Lower leg skin (tissue), 3 donors: ENCODE measurements around the gene AOPEP.

Experiments used
- POLR2A ChIP-seq, 2 donors: fragments of 450-650 bp; IDR thresholded peaks; one replicate each; pipeline ENCODE4 v1.6.1; 2016 to 2017; ENCODE audit warnings: antibody characterized with exemption in 2 of 2, mild to moderate bottlenecking in 1 of 2, moderate library complexity in 1 of 2
- TF ChIP-seq, protein P1 (sequence below), 3 donors: fragments of 450-650 bp; IDR thresholded peaks; one replicate each; pipeline ENCODE4 v1.5.1; 2016; ENCODE audit warnings: antibody characterized with exemption in 3 of 3, mild to moderate bottlenecking in 3 of 3, moderate library complexity in 2 of 3

- TF ChIP-seq, protein P1, sequence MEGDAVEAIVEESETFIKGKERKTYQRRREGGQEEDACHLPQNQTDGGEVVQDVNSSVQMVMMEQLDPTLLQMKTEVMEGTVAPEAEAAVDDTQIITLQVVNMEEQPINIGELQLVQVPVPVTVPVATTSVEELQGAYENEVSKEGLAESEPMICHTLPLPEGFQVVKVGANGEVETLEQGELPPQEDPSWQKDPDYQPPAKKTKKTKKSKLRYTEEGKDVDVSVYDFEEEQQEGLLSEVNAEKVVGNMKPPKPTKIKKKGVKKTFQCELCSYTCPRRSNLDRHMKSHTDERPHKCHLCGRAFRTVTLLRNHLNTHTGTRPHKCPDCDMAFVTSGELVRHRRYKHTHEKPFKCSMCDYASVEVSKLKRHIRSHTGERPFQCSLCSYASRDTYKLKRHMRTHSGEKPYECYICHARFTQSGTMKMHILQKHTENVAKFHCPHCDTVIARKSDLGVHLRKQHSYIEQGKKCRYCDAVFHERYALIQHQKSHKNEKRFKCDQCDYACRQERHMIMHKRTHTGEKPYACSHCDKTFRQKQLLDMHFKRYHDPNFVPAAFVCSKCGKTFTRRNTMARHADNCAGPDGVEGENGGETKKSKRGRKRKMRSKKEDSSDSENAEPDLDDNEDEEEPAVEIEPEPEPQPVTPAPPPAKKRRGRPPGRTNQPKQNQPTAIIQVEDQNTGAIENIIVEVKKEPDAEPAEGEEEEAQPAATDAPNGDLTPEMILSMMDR (IDR thresholded peaks at IDR 0.05) = no peak
- TF ChIP-seq POLR2A (IDR thresholded peaks at IDR 0.05) = no peak
Observed at GRCh38 chr9:94999832-95000231, 273.3 kb downstream of the AOPEP start.
